GM20000 (cell line): Measurements from ENCODE around the gene SYT3.

Experiments used
- DNase-seq: peaks from one replicate; pipeline ENCODE4 v3.0.0; 2012; ENCODE audit warnings: low spot score
- CTCF ChIP-seq: IDR thresholded peaks from 2 replicates; pipeline ENCODE4 v1.5.1; 2012; ENCODE audit warnings: mild to moderate bottlenecking, control low read depth; ENCODE audit errors: extremely low read depth, missing control alignments

SYT3 gene

GRCh38 chr19:50632151-50632835, 7.4 kb downstream of the SYT3 start:
- no peak for DNase-seq
- TF ChIP-seq CTCF: no peak

GRCh38 chr19:50629801-50630200, 9.9 kb downstream of the SYT3 start:
- TF ChIP-seq CTCF: no peak
- no peak for DNase-seq

- TF ChIP-seq CTCF: no peak
- no peak for DNase-seq
These were observed 10.5 kb downstream of the SYT3 start for GRCh38 chr19:50629194-50629593.

- no peak for DNase-seq
- TF ChIP-seq CTCF: no peak
These were observed 11.1 kb downstream of the SYT3 start for GRCh38 chr19:50628551-50628950.

- no peak for TF ChIP-seq CTCF
- no peak for DNase-seq
These were observed 11.5 kb downstream of the SYT3 start for GRCh38 chr19:50628146-50628545.

GRCh38 chr19:50626795-50627194, 12.9 kb downstream of the SYT3 start:
- no peak for DNase-seq
- TF ChIP-seq CTCF: no peak

- no peak for TF ChIP-seq CTCF
- no peak for DNase-seq
These were observed 13.7 kb downstream of the SYT3 start for GRCh38 chr19:50626011-50626410.
